HG02885 (cell line): ENCODE results near the gene CLASRP.
A peak's percentile ranks its signal among the peaks of the same experiment; 100 is the strongest.
"Not testable (repeated sequence)": the region's sequence is repeated elsewhere in the genome, so short reads cannot be mapped to it uniquely, and the experiment has no call there.

Experiments used
- ATAC-seq: cut with Tn5 transposase; IDR thresholded peaks from one replicate; pipeline ENCODE4 v1.9.1; 2021; ENCODE audit warnings: mild to moderate bottlenecking; ENCODE audit not compliant: unreplicated experiment, poor library complexity

Gene CLASRP

GRCh38 chr19:45038931-45039893 is at the start of gene CLASRP:
TSS of gene CLASRP (plus strand) at chr19:45039045. CDS start at chr19:45040213, 1,168 bp downstream.
- ATAC-seq = peak; percentile 90

GRCh38 chr19:44990459-44990858 is 48.4 kb upstream of the CLASRP start:
- no peak for ATAC-seq

GRCh38 chr19:44990966-44991365 is 47.9 kb upstream of the CLASRP start:
- ATAC-seq = no peak

- no peak for ATAC-seq
These were observed 46.3 kb upstream of the CLASRP start for GRCh38 chr19:44992336-44993163.

GRCh38 chr19:44993526-44993925 is 45.3 kb upstream of the CLASRP start:
- ATAC-seq = no peak

- no peak for ATAC-seq
These were observed 44.8 kb upstream of the CLASRP start for GRCh38 chr19:44993926-44994537.

GRCh38 chr19:44998025-44998424 is 40.8 kb upstream of the CLASRP start:
- ATAC-seq = no peak

- ATAC-seq = not testable (repeated sequence)
These were observed 39.5 kb upstream of the CLASRP start for GRCh38 chr19:44999131-44999925.

- not testable (repeated sequence) for ATAC-seq
These were observed 38.2 kb upstream of the CLASRP start for GRCh38 chr19:45000665-45001064.

GRCh38 chr19:45001087-45001739 is 37.6 kb upstream of the CLASRP start, which contains the start of gene RELB:
TSS of gene RELB (plus strand) at chr19:45001464. CDS start at chr19:45001580, 116 bp downstream.
- ATAC-seq = peak; percentile 65

- no peak for ATAC-seq
These were observed 35.4 kb upstream of the CLASRP start for GRCh38 chr19:45003485-45003884.

GRCh38 chr19:45005787-45006186 is 33.1 kb upstream of the CLASRP start:
- no peak for ATAC-seq

GRCh38 chr19:45008552-45008951 is 30.3 kb upstream of the CLASRP start:
- no peak for ATAC-seq

GRCh38 chr19:45009625-45010255 is 29.1 kb upstream of the CLASRP start:
- no peak for ATAC-seq

- no peak for ATAC-seq
These were observed 28.5 kb upstream of the CLASRP start for GRCh38 chr19:45010306-45010705.

GRCh38 chr19:45011959-45012358 is 26.9 kb upstream of the CLASRP start:
- no peak for ATAC-seq

GRCh38 chr19:45016388-45017314 is 22.2 kb upstream of the CLASRP start:
- peak; percentile 85 for ATAC-seq

- ATAC-seq = no peak
These were observed 19.7 kb upstream of the CLASRP start for GRCh38 chr19:45019187-45019586.
